DMS 273 treated with DMSO at 0.1 percent for 48 hours (cell line): ENCODE results near the gene SMTNL1.
A peak's percentile ranks its signal among the peaks of the same experiment; 100 is the strongest.

Experiments used
- DNase-seq: peaks from one replicate; lab custom pipeline; 2025; lab: John Stamatoyannopoulos, UW

SMTNL1 gene, protein sequence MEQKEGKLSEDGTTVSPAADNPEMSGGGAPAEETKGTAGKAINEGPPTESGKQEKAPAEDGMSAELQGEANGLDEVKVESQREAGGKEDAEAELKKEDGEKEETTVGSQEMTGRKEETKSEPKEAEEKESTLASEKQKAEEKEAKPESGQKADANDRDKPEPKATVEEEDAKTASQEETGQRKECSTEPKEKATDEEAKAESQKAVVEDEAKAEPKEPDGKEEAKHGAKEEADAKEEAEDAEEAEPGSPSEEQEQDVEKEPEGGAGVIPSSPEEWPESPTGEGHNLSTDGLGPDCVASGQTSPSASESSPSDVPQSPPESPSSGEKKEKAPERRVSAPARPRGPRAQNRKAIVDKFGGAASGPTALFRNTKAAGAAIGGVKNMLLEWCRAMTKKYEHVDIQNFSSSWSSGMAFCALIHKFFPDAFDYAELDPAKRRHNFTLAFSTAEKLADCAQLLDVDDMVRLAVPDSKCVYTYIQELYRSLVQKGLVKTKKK

DNA sequence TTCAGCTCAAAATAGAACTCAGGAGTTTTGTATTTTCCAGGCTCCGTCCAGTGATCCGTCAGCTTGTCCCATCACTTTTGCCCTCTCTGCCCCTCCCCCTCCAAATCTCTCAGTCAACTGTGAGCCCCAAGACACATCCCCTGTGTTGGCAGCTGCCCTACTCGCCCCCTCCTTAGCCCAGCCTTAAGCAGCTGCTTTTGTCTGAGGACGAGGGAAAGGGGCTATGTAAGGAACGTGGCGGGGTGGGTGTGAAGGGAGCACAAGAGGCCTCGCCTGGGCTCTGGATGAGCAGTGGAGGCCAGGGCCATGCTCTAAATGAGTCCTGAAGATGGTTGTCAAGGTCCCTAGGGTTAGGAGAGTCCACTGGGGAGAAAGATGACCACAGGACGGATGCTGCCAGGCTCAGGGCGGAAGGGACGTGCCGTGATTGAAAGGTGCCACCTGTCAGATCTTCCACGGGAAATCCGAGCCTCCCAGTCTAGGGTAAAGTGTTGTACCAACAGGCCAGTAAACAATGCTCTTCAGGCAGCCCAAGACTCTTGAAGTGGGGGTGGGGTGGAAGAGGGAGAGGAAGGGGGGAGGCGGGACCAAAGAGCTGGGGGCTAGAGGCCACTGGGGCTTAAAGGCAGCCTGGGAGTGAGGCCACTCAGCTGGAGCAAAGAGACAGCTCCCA is at the start of gene SMTNL1:
TSS of gene SMTNL1 (plus strand) at position 649 of the 673 bp plus-strand sequence. CDS start 5,048 bp downstream, outside the sequence.
- no peak for DNase-seq

DNA sequence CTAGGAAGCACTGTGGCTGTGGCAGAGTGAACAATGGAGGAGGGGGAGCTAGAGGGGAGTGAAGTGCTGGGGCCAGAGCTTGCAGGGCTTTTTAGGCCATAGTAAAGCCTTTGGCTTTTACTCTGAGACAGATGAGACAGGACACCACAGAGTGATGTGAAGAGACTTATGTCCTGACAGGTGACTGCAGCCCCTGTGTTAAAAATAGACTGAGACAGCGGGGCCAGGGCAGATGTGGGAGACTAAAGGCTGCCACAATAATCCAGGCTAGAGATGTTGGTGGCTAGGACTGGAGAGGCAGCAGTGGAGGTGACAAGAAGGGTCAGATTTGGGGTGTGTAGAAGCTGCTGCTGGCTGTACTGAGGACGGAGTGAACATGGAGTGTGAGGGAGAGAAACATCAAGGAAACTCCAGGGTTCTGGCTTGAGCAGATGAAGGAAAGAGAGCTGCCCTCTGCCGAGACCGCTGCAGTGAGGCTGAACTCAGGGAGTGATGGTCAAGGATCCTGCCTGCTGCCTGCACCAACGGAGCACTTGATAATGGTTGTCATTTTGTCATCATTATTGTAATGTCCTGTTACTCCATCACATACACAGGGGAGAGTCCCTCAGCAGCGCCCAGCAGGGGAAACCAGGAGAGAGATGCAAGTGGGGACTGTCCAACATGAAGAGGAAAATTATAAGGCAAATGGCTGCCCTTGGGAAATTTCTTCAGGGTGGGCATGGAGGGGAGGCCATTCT is 49.3 kb upstream of the SMTNL1 start:
- no peak for DNase-seq

DNA sequence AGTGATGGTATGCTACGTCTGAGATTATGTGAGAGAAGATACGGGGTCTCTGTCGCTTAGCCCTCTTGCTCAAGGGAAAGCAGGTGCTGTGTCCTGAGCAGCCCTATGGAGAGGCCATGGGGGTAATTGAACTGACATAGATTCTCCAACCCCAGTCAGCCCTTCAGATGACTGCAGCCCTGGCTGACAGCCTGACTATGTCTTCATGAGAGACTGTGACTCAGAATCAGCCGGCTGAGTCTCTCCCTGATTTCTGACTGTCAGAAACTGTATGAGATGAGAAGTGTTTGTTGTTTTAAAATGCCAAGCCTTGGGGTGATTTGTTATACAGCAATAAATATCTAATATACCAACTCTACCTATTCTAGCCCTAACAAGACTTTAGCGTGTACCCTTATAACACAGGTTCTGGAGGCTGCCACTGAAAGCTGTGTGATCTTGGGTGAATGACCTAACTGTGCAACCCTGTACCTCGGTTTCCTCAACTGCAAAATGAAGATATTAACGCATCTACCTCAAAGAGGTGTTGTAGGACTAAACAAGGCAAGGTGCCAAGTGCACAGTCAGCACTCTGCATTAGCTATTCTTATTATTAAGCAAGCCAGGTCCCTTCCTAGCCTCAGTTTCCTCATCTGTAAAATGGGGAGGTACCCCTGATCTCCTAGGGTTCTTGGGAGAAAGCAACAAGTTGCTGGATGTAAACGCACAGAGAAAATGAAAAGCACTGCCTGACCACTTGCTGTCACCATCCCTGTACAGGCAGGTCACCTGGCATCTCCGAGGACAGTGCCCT is 46.7 kb upstream of the SMTNL1 start:
- DNase-seq = no peak

DNA sequence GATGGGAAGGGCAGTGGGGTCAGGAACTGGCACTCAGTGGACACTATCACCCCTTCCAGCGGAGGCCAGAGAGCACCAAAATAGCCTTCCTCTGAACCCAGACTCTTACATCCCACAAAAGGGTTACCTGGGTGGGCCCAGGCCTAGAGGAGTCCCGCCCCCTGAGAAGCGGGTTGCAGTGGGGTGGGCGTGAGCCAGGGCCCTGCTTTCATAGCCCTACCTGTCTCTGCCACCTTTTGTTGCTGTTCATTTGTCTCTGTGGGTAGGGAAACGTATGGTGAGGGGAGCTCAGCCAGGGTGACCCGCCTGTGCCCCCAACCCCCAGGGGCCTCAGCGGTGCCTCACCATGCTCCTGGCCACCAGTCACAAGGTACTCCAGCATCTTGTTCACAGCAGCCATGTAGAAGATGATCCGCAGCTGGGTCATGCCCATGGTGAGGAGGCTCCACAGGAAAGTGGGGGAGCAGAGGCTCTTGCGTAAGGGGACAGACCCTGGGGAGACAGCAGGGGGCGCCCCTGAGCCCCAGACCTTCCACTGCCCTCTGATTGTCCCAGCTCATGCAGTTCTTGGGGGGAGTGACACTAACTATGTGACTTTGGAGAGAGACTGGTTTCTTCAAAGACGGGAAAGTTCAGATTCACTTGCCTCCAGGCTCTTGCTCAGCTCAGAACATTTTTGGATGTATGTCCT is 45.9 kb upstream of the SMTNL1 start:
- no peak for DNase-seq

DNA sequence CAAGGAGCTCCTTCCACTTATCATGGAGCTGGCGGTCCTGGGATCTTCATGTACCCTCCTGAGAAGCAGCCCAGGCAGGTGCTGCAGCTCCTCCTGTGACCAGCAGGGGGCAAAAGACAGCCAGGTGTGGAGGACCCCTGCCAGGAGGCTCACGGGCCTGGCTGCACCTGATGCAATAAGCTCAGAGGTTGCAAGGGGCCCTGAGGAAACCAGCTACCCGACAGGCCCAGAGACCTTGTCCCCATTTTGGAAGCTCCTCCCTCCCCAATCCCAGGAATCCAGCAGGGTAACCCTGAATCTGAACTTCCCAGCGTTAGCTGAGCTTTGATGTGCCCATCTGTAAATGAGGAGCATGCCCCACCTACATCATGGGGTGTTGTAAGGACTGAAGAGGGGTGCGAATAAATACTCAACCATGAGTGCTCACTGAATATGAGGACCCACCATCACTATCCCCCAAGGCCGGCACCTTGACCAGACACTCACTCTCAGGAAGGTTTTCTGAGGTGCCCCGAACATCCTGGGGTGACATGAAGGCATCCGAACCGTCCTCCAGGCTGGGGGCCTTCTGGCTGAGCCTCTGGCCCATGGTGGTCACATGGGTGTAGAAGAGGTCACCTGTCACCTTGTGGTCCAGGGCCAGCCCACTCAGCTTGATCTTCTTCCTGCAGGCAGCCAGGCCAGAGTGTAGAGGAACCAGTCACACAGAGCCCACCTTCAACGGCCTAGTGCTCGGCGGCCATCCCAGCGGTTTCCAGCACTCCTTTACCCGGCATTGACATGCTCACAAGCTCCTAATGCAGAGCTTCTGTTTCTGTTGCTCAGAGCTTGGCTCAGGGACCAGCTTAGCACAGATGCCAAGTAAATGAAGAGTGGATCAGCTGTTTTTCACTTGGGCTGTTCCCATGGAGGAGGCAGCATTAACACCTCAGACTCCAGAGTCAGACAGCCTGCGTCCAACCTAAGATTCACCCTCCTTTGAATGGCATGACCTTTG is 43.6 kb upstream of the SMTNL1 start:
- no peak for DNase-seq

DNA sequence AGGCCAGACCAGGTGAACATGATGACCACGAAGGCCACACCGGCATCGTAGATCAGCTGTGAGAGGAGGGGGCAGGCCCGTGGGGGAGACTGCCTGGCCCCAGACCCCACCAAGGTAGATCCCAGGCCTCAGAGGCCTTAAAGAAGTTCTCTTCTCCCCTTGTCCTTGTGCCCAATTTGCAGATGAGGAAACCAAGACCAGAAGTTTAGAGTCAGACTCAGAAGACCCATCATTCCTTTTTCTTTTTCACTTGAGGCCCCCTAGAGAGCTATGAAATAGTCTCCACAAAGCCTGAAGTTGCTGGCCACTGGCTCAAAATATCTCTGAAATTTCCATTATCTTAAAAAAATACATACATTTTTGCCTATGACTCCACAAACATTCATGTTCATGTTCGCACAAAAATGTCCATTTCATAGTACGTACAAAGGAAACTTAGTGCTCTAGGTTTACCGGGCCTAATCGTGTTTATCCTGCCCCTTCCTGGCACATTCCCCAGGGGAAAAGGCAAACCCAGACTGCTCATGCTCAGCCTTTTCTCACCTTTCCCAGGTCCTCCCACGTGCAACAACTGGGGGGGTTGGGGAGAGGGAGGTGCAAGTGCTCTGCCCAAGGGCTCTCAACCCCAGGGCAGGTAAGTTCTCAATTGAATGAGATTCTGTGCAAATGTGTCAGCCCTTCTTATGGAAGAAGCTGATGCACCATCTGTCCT is 41.1 kb upstream of the SMTNL1 start:
- DNase-seq = no peak

DNA sequence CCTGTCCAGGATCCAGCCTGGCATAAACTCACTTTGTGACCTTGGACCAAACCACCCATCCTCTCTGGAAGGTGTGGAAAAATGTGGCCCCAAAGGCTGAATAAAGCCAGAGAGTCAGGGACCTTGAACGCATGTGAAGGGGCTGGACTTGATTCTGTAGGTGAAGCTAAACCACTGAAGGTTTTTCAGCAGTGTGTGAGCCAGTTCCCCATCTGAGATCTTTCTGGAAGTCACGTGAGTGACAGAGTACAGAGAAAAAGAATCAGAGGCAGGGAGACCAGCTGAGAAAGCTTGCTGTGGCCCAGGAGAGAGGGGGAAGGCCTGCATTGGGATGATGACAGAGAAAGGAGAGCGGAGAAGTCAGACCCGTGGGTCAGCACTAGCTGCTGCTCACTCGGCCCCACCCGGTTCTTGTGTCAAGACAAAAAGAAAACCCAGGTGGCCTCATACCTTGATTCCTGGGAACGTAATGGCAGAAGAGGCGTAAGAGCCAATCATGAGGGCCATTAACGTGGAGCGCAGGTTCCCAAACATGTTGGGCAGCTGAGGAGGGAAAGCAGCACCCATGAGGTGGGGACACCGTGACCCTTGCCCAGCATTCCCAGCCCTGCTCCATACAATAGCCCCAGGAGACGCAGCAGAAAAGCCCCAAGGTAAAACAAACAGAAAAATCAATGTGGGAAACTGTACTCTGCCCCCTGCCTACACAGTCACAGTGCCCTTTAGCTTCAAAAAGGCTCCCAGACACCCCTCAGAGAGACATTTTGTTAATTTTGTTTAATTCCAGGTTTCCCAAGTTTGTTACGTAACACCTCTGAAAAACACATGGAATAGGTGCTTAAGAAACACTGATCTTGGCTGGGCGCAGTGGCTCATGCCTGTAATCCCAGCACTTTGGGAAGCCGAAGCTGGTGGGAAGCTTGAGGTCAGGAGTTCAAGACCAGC is 39.8 kb upstream of the SMTNL1 start:
- DNase-seq = no peak

DNA sequence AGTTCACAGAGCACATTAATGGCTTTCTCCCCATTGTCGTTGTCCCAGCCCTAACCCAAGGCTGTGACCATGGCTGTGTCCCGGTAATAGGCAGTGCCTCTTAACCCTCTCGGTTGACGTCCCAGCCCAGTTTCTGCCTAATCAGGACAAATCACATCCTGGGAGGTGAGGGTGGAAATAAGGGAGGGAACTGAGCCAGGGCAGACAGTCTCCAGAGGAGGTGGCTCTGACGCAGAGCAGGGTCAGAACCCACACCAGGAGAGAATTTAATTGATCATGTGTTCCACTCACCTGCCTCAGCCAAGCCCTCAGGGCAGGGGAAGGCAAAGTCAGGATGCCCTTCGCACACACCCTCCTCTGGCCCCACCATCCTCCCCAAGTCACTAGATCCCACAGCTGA is 38.9 kb upstream of the SMTNL1 start:
- DNase-seq = no peak

DNA sequence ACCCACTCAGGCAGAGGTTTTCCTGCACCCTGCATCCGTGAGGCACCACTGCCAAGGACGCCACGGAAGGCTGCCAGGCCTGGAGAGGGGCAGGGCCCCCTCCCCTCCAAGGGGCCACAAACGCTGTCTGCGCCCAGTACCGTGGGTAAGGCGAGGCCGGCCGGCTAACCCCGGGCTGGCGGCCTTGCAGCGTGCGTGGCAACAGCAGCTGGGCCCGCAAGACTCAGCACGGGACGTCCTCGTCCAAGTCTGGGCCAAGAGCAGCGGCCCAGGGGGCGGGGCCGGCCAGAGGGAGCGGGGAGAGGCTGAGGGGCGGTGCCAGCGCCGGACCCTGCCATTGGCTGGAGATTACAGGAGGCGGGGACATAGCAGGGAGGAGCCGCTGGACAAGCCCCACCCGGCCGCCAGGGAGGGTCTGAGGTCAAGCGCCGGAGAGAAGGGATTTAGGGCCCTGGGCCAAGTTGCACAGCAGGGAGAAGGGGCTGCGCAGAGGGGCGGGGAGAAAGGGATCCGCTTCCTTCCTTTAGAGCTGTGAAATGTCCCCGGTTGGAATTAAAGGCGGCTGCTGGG is 37.9 kb upstream of the SMTNL1 start:
- DNase-seq = peak; percentile 84

DNA sequence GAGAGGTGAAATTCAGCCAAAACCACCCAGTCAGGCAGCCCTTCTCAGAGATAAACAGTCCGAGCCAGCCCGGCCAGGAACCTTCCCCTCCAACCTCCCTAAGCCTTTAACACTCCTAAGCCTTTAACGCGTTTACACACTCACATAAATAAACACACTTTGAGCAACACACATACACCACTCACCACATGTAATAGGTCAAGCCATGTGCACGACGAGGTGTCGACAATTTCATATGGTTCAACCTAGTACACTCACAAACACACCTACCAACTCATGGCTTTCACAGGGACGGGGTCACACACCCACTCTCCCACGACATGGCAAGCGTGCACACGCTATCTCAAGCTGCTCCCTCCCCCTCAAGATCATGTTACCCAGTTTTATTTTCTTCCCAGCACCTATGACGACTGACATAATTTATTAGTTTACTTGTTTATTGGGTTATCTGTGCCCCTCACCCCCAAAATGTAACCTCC is 37.4 kb upstream of the SMTNL1 start:
- no peak for DNase-seq

DNA sequence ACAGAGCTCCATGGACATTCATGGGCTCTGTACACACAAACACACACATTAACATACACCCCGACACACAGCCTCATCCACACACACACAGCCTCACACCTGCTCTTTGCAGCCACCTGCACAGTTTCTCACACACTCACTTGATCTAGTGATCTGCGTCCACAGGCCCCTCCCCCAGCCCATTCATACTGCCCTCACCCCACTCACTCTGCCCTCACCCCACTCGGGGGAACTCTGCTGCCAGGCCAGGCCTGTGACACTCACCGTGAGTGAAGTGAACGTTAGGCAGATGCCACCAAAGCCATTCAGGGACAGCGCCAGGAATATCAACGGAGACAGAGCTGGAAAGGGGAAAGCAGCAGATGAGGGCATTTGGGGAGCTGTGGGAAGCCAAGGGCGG is 36.9 kb upstream of the SMTNL1 start:
- no peak for DNase-seq

DNA sequence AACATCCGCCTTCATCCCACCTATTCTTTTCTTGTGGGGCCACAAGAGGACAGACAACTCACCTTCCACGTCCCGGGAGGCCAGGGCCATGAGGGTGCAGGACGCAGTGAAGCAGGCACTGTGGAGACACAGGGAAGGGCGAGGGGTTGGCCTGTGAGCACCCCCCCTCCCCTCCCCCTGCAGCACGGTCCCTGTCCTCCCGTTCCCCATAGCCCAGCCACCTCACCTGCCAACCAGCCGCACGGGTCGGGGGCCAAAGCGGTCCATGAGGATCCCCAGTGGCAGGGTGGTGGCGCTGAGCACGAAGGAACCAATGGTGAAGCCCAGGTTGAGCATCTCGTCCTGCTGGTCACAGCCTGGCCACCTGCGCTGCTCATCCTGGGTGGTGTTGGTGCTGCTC is 36.5 kb upstream of the SMTNL1 start:
- DNase-seq = no peak

DNA sequence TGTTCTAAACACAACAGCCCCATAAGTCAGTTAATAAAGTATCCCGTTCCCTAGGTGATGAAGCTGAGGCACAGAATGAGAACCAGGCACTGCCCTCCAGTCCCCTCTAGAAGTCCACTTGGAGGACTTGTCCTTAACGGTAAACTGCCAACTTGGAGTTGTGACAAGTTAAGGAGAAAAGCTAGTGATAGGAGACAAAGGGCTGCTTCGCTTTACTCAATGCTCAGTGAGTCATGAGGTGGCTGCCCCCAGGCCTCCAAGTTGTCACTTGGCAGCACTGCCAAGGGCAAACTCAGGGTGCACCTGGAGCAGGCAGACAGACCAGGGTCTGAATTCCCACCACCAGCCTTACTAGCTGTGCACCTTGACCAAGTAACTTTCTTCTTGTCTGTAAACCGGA is 35.4 kb upstream of the SMTNL1 start:
- no peak for DNase-seq

DNA sequence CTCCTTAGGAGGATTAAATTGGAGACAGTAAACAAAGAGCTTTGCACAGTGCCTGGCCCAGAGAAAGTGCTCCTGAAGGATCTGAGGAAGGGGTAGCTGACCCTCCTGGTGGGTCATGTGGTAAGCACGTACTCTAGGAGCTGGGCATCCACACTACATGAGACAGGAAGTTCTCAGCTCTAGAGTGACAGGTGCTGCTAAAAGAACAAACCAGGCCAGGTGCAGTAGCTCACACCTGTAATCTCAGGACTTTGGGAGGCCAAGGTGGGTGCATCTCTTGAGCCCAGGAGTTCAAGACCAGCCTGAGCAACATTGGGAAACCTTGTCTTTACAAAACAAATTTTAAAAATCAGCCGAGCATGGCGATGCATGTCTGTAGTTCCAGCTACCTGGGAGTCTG is 35.0 kb upstream of the SMTNL1 start:
- DNase-seq = no peak

DNA sequence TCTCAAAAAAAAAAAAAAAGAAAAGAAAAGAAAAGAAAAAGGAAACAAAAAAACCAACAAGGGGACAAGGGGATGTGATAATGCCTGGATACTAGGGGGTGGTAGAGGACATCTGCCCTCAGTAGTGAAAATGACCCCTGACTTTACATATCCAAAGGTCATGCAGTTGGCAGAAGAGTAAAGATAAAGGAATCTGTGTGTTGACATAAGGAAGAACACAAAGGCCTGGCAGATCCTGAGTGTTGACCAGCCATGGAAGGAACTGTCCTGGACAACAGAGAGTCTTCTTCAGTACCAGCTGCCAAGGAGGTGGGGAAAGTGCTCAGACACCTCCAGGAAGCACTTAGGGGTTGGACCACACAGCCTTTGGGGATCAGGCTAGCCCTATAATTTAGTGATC is 34.5 kb upstream of the SMTNL1 start:
- no peak for DNase-seq

DNA sequence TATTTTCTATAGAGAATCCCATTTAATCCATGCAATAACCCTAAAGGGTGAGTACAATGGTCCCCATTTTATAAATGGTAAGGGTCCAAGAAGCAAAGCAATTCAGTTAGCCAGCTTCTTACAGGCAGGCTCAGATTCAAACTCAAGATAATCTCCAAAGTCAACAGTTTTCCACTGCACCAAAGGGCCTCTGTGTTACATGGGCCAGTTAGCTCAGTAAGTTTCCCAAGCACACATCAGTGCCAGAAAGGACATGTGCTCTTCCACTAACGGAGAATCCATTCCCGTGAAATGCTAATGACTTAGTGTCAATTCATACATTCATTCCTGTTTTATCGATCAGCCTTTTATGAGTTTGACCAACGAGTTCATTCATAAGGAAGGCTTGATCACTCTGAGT is 32.9 kb upstream of the SMTNL1 start:
- no peak for DNase-seq

DNA sequence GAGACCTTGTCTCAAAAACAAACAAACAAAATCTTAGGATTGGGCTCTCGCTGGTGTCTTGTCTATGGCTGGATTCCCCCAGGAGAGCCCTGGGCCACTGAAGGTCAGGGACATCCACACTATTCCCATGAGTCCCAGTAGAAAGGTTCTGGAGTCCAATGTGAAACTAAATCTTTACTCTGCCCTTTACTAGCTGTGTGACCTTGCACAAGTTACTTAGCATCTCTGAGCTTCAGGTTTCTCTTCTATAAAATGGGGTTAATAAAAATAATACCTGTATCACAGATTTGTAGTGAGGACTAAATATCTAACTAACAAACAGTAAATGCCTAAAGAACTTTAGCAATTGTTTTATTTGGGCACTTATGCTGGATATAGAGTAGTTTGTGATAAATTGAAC is 30.9 kb upstream of the SMTNL1 start:
- no peak for DNase-seq
